AG04450 (cell line): ENCODE data around the gene OLFML1. TPM values are rescaled to one million over a fixed set of nuclear protein-coding genes. Genes with fewer than 3 reads are reported as not detected.

ENCODE experiments used
- CTCF ChIA-PET: fragments of 300-600, 350-600 bp; formaldehyde crosslinking; extraction: SDS; loops from one replicate; lab custom pipeline; 2022; ENCODE audit warnings: antibody characterized with exemption, inconsistent platforms; lab: Charles Lee
- POLR2A ChIA-PET: fragments of 350-600 bp; formaldehyde crosslinking; extraction: SDS; loops from one replicate; lab custom pipeline; 2021; ENCODE audit warnings: antibody characterized with exemption, inconsistent platforms; lab: Yijun Ruan, JAX
- DNase-seq: peaks from one replicate; pipeline ENCODE4 v3.0.0-alpha.2; 2011; ENCODE audit warnings: low read depth, low spot score
- H3K27ac ChIP-seq: one replicate; pipeline ENCODE4 v1.5.1; 2012; ENCODE audit warnings: low read depth, low read length, control low read depth
- H3K27me3 ChIP-seq: one replicate; pipeline ENCODE4 v1.6.0; 2012; ENCODE audit warnings: low read length; ENCODE audit not compliant: control insufficient read depth, insufficient read depth
- H3K4me3 ChIP-seq: 2 replicates; pipeline ENCODE4 v1.5.1; 2011; ENCODE audit warnings: mild to moderate bottlenecking, low read depth, low read length, control low read depth
- H3K9me3 ChIP-seq: 2 replicates; pipeline ENCODE4 v1.5.1; 2012; ENCODE audit warnings: low read length; ENCODE audit not compliant: control insufficient read depth, insufficient read depth
- polyA plus RNA-seq: library from polyadenylated mRNA; depleted of rRNA; stranded (reverse); fragments of >200 nt; gene quantifications from 2 replicates; pipeline ENCODE4 v1.2.3, GENCODE V29; 2011
- TF ChIP-seq, protein P1 (sequence below): IDR thresholded peaks from 2 replicates; pipeline ENCODE4 v1.5.1; 2011; ENCODE audit warnings: low read depth, low read length, control low read depth, inconsistent platforms

OLFML1 gene
- polyA plus RNA-seq, 1 experiment = 0.21 TPM

DNA sequence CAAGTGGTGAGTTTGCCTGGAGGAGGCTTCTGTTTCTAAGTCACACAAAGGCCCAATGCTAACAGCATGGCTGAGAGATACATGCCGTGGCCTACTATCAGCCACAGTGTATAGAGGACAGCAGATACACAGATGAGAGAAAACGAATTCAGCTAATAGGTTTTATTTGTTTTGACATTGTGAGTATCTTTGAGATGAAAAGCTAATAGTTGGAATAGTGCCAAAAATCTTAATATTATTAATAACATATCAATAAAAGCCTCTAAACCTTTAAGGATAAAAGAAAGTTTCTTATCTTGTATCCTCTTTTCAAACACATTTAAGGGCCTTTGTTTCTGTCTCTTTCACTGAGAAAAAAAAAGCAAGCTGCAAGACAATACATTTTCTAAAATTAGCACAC, 30.5 kb upstream of the OLFML1 start:
- H3K27ac ChIP-seq = no peak overlapping the region
- TF ChIP-seq, protein P1, sequence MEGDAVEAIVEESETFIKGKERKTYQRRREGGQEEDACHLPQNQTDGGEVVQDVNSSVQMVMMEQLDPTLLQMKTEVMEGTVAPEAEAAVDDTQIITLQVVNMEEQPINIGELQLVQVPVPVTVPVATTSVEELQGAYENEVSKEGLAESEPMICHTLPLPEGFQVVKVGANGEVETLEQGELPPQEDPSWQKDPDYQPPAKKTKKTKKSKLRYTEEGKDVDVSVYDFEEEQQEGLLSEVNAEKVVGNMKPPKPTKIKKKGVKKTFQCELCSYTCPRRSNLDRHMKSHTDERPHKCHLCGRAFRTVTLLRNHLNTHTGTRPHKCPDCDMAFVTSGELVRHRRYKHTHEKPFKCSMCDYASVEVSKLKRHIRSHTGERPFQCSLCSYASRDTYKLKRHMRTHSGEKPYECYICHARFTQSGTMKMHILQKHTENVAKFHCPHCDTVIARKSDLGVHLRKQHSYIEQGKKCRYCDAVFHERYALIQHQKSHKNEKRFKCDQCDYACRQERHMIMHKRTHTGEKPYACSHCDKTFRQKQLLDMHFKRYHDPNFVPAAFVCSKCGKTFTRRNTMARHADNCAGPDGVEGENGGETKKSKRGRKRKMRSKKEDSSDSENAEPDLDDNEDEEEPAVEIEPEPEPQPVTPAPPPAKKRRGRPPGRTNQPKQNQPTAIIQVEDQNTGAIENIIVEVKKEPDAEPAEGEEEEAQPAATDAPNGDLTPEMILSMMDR = no peak
- no peaks in the 10 kb centered on the region for H3K27me3 ChIP-seq
- H3K9me3 ChIP-seq = no peaks in the 10 kb centered on the region
- ChIA-PET POLR2A (no interaction called here), CTCF (no interaction called here)
- no peak for DNase-seq
- no peak overlapping the region for H3K4me3 ChIP-seq

GRCh38 chr11:7457211-7457610, 28.1 kb upstream of the OLFML1 start:
- CTCF ChIA-PET = interaction anchor here (1.3 kb wide), 1 partner anchor 15 kb away, joined by 3 read pairs; no protein-coding TSS in a partner anchor
- no peaks in the 10 kb centered on the region for H3K9me3 ChIP-seq
- no peak overlapping the region for H3K4me3 ChIP-seq
- H3K27me3 ChIP-seq = no peaks in the 10 kb centered on the region
- no peak overlapping the region for H3K27ac ChIP-seq
- TF ChIP-seq, protein P1 = no peak
- POLR2A ChIA-PET = no interaction called here
- DNase-seq = no peak

DNA sequence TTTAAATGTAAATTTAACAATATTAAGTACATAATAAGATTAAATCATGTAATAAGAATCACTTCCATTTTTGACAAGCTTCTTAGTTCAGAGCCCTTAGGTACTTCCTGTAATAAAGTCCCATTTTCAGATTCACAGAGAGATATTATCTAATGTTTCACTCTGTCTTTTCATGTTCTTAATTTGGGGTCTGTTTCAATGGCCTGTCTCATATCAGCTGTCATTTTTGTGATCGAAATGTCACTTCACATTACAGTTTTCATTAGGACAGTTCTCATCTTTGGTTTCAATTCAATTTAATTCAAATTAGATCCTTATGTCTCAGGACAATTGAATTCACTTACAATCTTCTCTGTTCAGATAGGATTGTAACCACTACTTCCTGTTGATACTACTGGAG, 22.6 kb upstream of the OLFML1 start:
- Histone ChIP-seq H3K9me3 (no peaks in the 10 kb centered on the region), H3K4me3 (no peak overlapping the region), H3K27me3 (no peaks in the 10 kb centered on the region), H3K27ac (no peak overlapping the region)
- POLR2A ChIA-PET = no interaction called here
- TF ChIP-seq, protein P1 = no peak
- no peak for DNase-seq
- CTCF ChIA-PET = interaction anchor here (1.5 kb wide), 1 partner anchor 20 kb away, joined by 5 read pairs; no protein-coding TSS in a partner anchor

- Histone ChIP-seq H3K4me3 (no peak overlapping the region), H3K9me3 (no peaks in the 10 kb centered on the region), H3K27me3 (no peaks in the 10 kb centered on the region), H3K27ac (no peak overlapping the region)
- ChIA-PET POLR2A (no interaction called here), CTCF (no interaction called here)
- DNase-seq = no peak
- TF ChIP-seq, protein P1 = no peak
These were observed 17.7 kb upstream of the OLFML1 start for GRCh38 chr11:7467652-7468051.

GRCh38 chr11:7469351-7469865, 15.9 kb upstream of the OLFML1 start:
- DNase-seq = no peak
- Histone ChIP-seq H3K4me3 (no peak overlapping the region), H3K9me3 (no peaks in the 10 kb centered on the region), H3K27me3 (no peaks in the 10 kb centered on the region), H3K27ac (no peak overlapping the region)
- ChIA-PET CTCF (interaction anchor here (0.6 kb wide), 1 partner anchor 665 kb away, joined by 4 read pairs; no protein-coding TSS in a partner anchor), POLR2A (no interaction called here)
- TF ChIP-seq, protein P1 = no peak
